Measurements from ENCODE around the gene SLC35D3. TPM values are rescaled to one million over a fixed set of nuclear protein-coding genes. Genes with fewer than 3 reads are reported as not detected.
"Not testable (repeated sequence)": the region's sequence is repeated elsewhere in the genome, so short reads cannot be mapped to it uniquely, and the experiment has no call there.

SLC35D3 gene
- total and polyA plus RNA-seq, 8 donors: 0.14 to 5.9 (median 0.56) TPM; not detected in 1

GRCh38 chr6:136956590-136957544 is 34.8 kb downstream of the SLC35D3 start:
- H3K4me3 ChIP-seq: no peak overlapping the region
- H3K27me3 ChIP-seq: no peaks in the 10 kb centered on the region
- no peak overlapping the region for H3K27ac ChIP-seq
- ATAC-seq (no peak), DNase-seq (no peak), FAIRE-seq (no peak)
- WGBS, 2 donors: 76% methylated on average over 14 of the region's 14 CpGs
- H3K9me3 ChIP-seq: no peaks in the 10 kb centered on the region
- H3K4me1 ChIP-seq: no peaks in the 10 kb centered on the region
- intact Hi-C loops (cut with DNase I): no loop called here
- TF ChIP-seq CTCF (IDR thresholded peaks at IDR 0.05): no peak
- H3K36me3 ChIP-seq: no peaks in the 10 kb centered on the region

- ATAC-seq (no peak), FAIRE-seq (no peak), DNase-seq (no peak)
- no peaks in the 10 kb centered on the region for H3K9me3 ChIP-seq
- H3K4me1 ChIP-seq: no peaks in the 10 kb centered on the region
- H3K27me3 ChIP-seq: no peaks in the 10 kb centered on the region
- intact Hi-C loops (cut with DNase I): no loop called here
- no peak overlapping the region for H3K4me3 ChIP-seq
- no peak overlapping the region for H3K27ac ChIP-seq
- no peaks in the 10 kb centered on the region for H3K36me3 ChIP-seq
- 90 to 98% methylated on average over 5 of the region's 5 CpGs for WGBS, 2 donors
- TF ChIP-seq CTCF (IDR thresholded peaks at IDR 0.05): no peak
These were observed 36.1 kb downstream of the SLC35D3 start for GRCh38 chr6:136958168-136958567.

- Histone ChIP-seq H3K27ac (no peak overlapping the region), H3K27me3 (no peaks in the 10 kb centered on the region), H3K4me1 (no peaks in the 10 kb centered on the region), H3K9me3 (no peaks in the 10 kb centered on the region), H3K36me3 (no peaks in the 10 kb centered on the region), H3K4me3 (no peak overlapping the region)
- WGBS, 2 donors: 62 to 63% methylated on average over 14 of the region's 14 CpGs
- FAIRE-seq: no peak
- peak in 2 of 4 donors; percentile 54 to 84 for ATAC-seq
- TF ChIP-seq CTCF (IDR thresholded peaks at IDR 0.05): no peak
- intact Hi-C loops (cut with DNase I): no loop called here
- peak in 2 of 6 donors; percentile 14 to 52 for DNase-seq
These were observed 37.4 kb downstream of the SLC35D3 start for GRCh38 chr6:136959471-136959891.

- FAIRE-seq; H3K36me3 ChIP-seq; H3K27ac ChIP-seq; H3K27me3 ChIP-seq; intact Hi-C loops (cut with DNase I); ATAC-seq; H3K4me1 ChIP-seq; DNase-seq; H3K4me3 ChIP-seq; H3K9me3 ChIP-seq: not testable (repeated sequence)
- WGBS, 2 donors: 79 to 83% methylated on average over 6 of the region's 6 CpGs
These were observed 37.8 kb downstream of the SLC35D3 start for GRCh38 chr6:136959935-136960334.

GRCh38 chr6:136960781-136961180 is 38.7 kb downstream of the SLC35D3 start:
- ATAC-seq (no peak), FAIRE-seq (no peak), DNase-seq (no peak)
- H3K9me3 ChIP-seq: no peaks in the 10 kb centered on the region
- intact Hi-C loops (cut with DNase I): no loop called here
- no peak for TF ChIP-seq CTCF (IDR thresholded peaks at IDR 0.05)
- H3K4me1 ChIP-seq: no peaks in the 10 kb centered on the region
- no peaks in the 10 kb centered on the region for H3K36me3 ChIP-seq
- H3K27ac ChIP-seq: no peak overlapping the region
- H3K4me3 ChIP-seq: no peak overlapping the region
- WGBS, 2 donors: 89 to 92% methylated on average over 3 of the region's 3 CpGs
- H3K27me3 ChIP-seq: no peaks in the 10 kb centered on the region
